T-cell (primary cell): ENCODE results near the gene PTPRB. TPM values are rescaled to one million over a fixed set of nuclear protein-coding genes. Genes with fewer than 3 reads are reported as not detected.

ENCODE experiments used
- ATAC-seq, 4 experiments: fragments of 200-7000 bp in 3 of 4; fragments of 150-1000 bp in 1 of 4; cut with Tn5 transposase; replicated peaks in 1 of 4; 1 replicate in 3 of 4; 2 replicates in 1 of 4; pipeline ENCODE4 v1.10.0; 2021; ENCODE audit warnings: moderate library complexity in 3 of 4, mild to moderate bottlenecking in 2 of 4, moderate number of reproducible peaks in 1 of 4
- CTCF ChIA-PET, 2 donors: fragments of 300-600 bp; sonication (Branson Sonifier 250); formaldehyde crosslinking; loops; one replicate each; lab custom pipeline; 2022; ENCODE audit warnings: antibody characterized with exemption in 2 of 2; lab: Charles Lee
- POLR2A ChIA-PET, 2 donors: fragments of 300-600 bp; sonication (Branson Sonifier 250); formaldehyde crosslinking; loops; one replicate each; lab custom pipeline; 2022; ENCODE audit warnings: antibody characterized with exemption in 2 of 2; lab: Charles Lee
- DNase-seq, 35 experiments: peaks; one replicate each; pipeline versions ENCODE4 v3.0.0 to v3.0.0-alpha.2; 2013 to 2023
- H3K27ac ChIP-seq: one replicate; pipeline ENCODE4 v1.5.1; 2013; ENCODE audit warnings: low read length
- H3K27me3 ChIP-seq, 2 experiments: replicated peaks in 1 of 2; 1 replicate in 1 of 2; 2 replicates in 1 of 2; pipeline versions ENCODE4 v1.6.1 to v1.7.0; 2013; ENCODE audit warnings: low read length in 1 of 2, mixed read lengths in 1 of 2; ENCODE audit not compliant: control insufficient read depth in 2 of 2, insufficient read depth in 2 of 2; ENCODE audit errors: extremely low read depth in 1 of 2
- H3K36me3 ChIP-seq, 2 donors: 1 replicate in 1 of 2; 2 replicates in 1 of 2; pipeline versions ENCODE4 v1.6.1 to v1.7.0; 2013; ENCODE audit warnings: low read length in 1 of 2; ENCODE audit not compliant: control insufficient read depth in 2 of 2, insufficient read depth in 1 of 2; ENCODE audit errors: extremely low read depth in 1 of 2
- H3K4me1 ChIP-seq, 2 experiments: 1 replicate in 1 of 2; 2 replicates in 1 of 2; pipeline versions ENCODE4 v1.6.1 to v1.7.0; 2013; ENCODE audit warnings: low read length in 2 of 2, mixed read lengths in 1 of 2; ENCODE audit not compliant: insufficient read depth in 2 of 2, control insufficient read depth in 1 of 2; ENCODE audit errors: extremely low read depth in 1 of 2
- H3K4me3 ChIP-seq, 2 donors: 1 replicate in 1 of 2; 2 replicates in 1 of 2; pipeline versions ENCODE4 v1.5.1 to v1.7.0; 2013; ENCODE audit warnings: mild to moderate bottlenecking in 2 of 2, low read length in 1 of 2, moderate library complexity in 1 of 2; ENCODE audit not compliant: control insufficient read depth in 1 of 2; ENCODE audit errors: extremely low read depth in 1 of 2
- H3K9me3 ChIP-seq: 2 replicates; pipeline ENCODE4 v1.7.0; 2013
- H3K27ac Mint-ChIP-seq, 2 donors: one replicate each; pipeline ENCODE4 v1.8.0; 2020 to 2021; ENCODE audit warnings: mild to moderate bottlenecking in 2 of 2, mixed read lengths in 2 of 2
- H3K27me3 Mint-ChIP-seq, 2 donors: one replicate each; pipeline ENCODE4 v1.8.0; 2021 to 2022; ENCODE audit warnings: mixed read lengths in 2 of 2
- H3K36me3 Mint-ChIP-seq: one replicate; pipeline ENCODE4 v1.8.0; 2021; ENCODE audit warnings: mixed read lengths
- H3K4me1 Mint-ChIP-seq, 3 donors: one replicate each; pipeline ENCODE4 v1.8.0; 2020 to 2022; ENCODE audit warnings: mixed read lengths in 3 of 3, mild to moderate bottlenecking in 1 of 3
- H3K4me3 Mint-ChIP-seq, 3 donors: one replicate each; pipeline ENCODE4 v1.8.0; 2020 to 2022; ENCODE audit warnings: mild to moderate bottlenecking in 3 of 3, mixed read lengths in 3 of 3, moderate library complexity in 3 of 3
- H3K9me3 Mint-ChIP-seq, 3 donors: one replicate each; pipeline ENCODE4 v1.8.0; 2020 to 2022; ENCODE audit warnings: mixed read lengths in 3 of 3
- WGBS: methylation state at CpG from one replicate; pipeline ENCODE4 v1.1.5; 2013; ENCODE audit warnings: missing lambda C conversion rate; ENCODE audit not compliant: insufficient coverage; 5-methylcytosine and 5-hydroxymethylcytosine counted together
- total RNA-seq, 35 experiments: library from RNA in 6 of 35; stranded (reverse) in 6 of 35; fragments of 120-200 nt in 1 of 35; gene quantifications; one replicate each; pipeline versions ENCODE4 v1.2.1 to v1.2.4 and lab custom pipeline; 2013 to 2026

Gene PTPRB
- total RNA-seq, 5 donors from 2014 or later (not counting 1 experiment from before 2014, with no cell fraction given) = 0.06 to 0.30 (median 0.16) TPM; not detected in 1

- DNase-seq (no peak), ATAC-seq (no peak)
- Mint-ChIP-seq H3K4me3 (no peak overlapping the region), H3K27ac (peak overlapping the region in 1 of 2 donors; percentile 25), H3K4me1 (peaks cover 0 to 8% (median 7%) of the 10 kb centered on the region in 3 donors), H3K36me3 (no peaks in the 10 kb centered on the region), H3K27me3 (peaks cover 38 to 41% of the 10 kb centered on the region in 2 donors), H3K9me3 (no peaks in the 10 kb centered on the region)
- peaks cover 4 to 19% of the 10 kb centered on the region in 2 experiments for H3K27me3 ChIP-seq
- no peaks in the 10 kb centered on the region for H3K36me3 ChIP-seq
- no CpG with 5 or more reads among the region's 1 CpG for WGBS
- ChIA-PET CTCF (no interaction called here), POLR2A (no interaction called here)
- H3K27ac ChIP-seq = no peak overlapping the region
- no peak overlapping the region for H3K4me3 ChIP-seq
- peaks cover 0 to 5% of the 10 kb centered on the region in 2 experiments for H3K4me1 ChIP-seq
- no peaks in the 10 kb centered on the region for H3K9me3 ChIP-seq
Observed at GRCh38 chr12:70608184-70608583, 29.0 kb downstream of the PTPRB start.

GRCh38 chr12:70607107-70607506 is 30.1 kb downstream of the PTPRB start:
- H3K36me3 Mint-ChIP-seq = no peaks in the 10 kb centered on the region

GRCh38 chr12:70605976-70606375 is 31.3 kb downstream of the PTPRB start:
- no peak overlapping the region for H3K27ac Mint-ChIP-seq
- peaks cover 0 to 5% of the 10 kb centered on the region in 2 experiments for H3K4me1 ChIP-seq
- no peak overlapping the region for H3K27ac ChIP-seq
- H3K36me3 Mint-ChIP-seq = no peaks in the 10 kb centered on the region
- H3K27me3 Mint-ChIP-seq = peaks cover 30 to 31% of the 10 kb centered on the region in 2 donors
- H3K4me1 Mint-ChIP-seq = peaks cover 0 to 8% (median 7%) of the 10 kb centered on the region in 3 donors
- DNase-seq (no peak), ATAC-seq (no peak)
- POLR2A ChIA-PET = no interaction called here
- H3K4me3 Mint-ChIP-seq = no peak overlapping the region
- 88% methylated on average over 3 of the region's 5 CpGs for WGBS
- no peak overlapping the region for H3K4me3 ChIP-seq
- peaks cover 4 to 15% of the 10 kb centered on the region in 2 experiments for H3K27me3 ChIP-seq
- H3K9me3 Mint-ChIP-seq = no peaks in the 10 kb centered on the region
- no peaks in the 10 kb centered on the region for H3K9me3 ChIP-seq
- H3K36me3 ChIP-seq = no peaks in the 10 kb centered on the region
- CTCF ChIA-PET = no interaction called here

More at GRCh38 chr12:70607107-70607506, 30.1 kb downstream of the PTPRB start:
- no peak overlapping the region for H3K4me3 ChIP-seq
- CTCF ChIA-PET = no interaction called here
- POLR2A ChIA-PET = no interaction called here
- no peaks in the 10 kb centered on the region for H3K9me3 ChIP-seq
- no peak overlapping the region for H3K27ac Mint-ChIP-seq
- peaks cover 0 to 8% (median 7%) of the 10 kb centered on the region in 3 donors for H3K4me1 Mint-ChIP-seq
- H3K27me3 ChIP-seq = peaks cover 4 to 19% of the 10 kb centered on the region in 2 experiments
- H3K27me3 Mint-ChIP-seq = peaks cover 35 to 38% of the 10 kb centered on the region in 2 donors
- DNase-seq = no peak
- no peak overlapping the region for H3K27ac ChIP-seq
- H3K4me3 Mint-ChIP-seq = no peak overlapping the region
- H3K9me3 Mint-ChIP-seq = no peaks in the 10 kb centered on the region
- H3K4me1 ChIP-seq = peaks cover 0 to 5% of the 10 kb centered on the region in 2 experiments
- H3K36me3 ChIP-seq = no peaks in the 10 kb centered on the region
- no peak for ATAC-seq

GRCh38 chr12:70604662-70605061 is 32.6 kb downstream of the PTPRB start:
- H3K27ac ChIP-seq = no peak overlapping the region
- no peaks in the 10 kb centered on the region for H3K9me3 Mint-ChIP-seq
- DNase-seq (no peak), ATAC-seq (no peak)
- H3K4me1 ChIP-seq = peaks cover 0 to 5% of the 10 kb centered on the region in 2 experiments
- peaks cover 23 to 28% of the 10 kb centered on the region in 2 donors for H3K27me3 Mint-ChIP-seq
- no peak overlapping the region for H3K4me3 Mint-ChIP-seq
- peaks cover 0 to 4% (median 2%) of the 10 kb centered on the region in 3 donors for H3K4me1 Mint-ChIP-seq
- CTCF ChIA-PET = no interaction called here
- POLR2A ChIA-PET = no interaction called here
- H3K36me3 ChIP-seq = no peaks in the 10 kb centered on the region
- no peak overlapping the region for H3K27ac Mint-ChIP-seq
- H3K36me3 Mint-ChIP-seq = no peaks in the 10 kb centered on the region
- no peak overlapping the region for H3K4me3 ChIP-seq
- no CpG with 5 or more reads among the region's 4 CpGs for WGBS
- H3K9me3 ChIP-seq = no peaks in the 10 kb centered on the region
- H3K27me3 ChIP-seq = peaks cover 2 to 11% of the 10 kb centered on the region in 2 experiments

GRCh38 chr12:70603044-70603443 is 34.2 kb downstream of the PTPRB start:
- H3K27me3 ChIP-seq = no peaks in the 10 kb centered on the region
- Mint-ChIP-seq H3K4me1 (no peaks in the 10 kb centered on the region), H3K27ac (no peak overlapping the region), H3K27me3 (peaks cover 13 to 15% of the 10 kb centered on the region in 2 donors), H3K4me3 (no peak overlapping the region), H3K36me3 (no peaks in the 10 kb centered on the region), H3K9me3 (no peaks in the 10 kb centered on the region)
- no peaks in the 10 kb centered on the region for H3K9me3 ChIP-seq
- no peak overlapping the region for H3K27ac ChIP-seq
- ChIA-PET CTCF (no interaction called here), POLR2A (no interaction called here)
- WGBS = no CpG with 5 or more reads among the region's 1 CpG
- no peak for DNase-seq
- H3K36me3 ChIP-seq = no peaks in the 10 kb centered on the region
- ATAC-seq = no peak
- no peak overlapping the region for H3K4me3 ChIP-seq
- H3K4me1 ChIP-seq = no peaks in the 10 kb centered on the region

GRCh38 chr12:70598467-70599193 is 38.6 kb downstream of the PTPRB start:
- ATAC-seq (no peak), DNase-seq (no peak)
- Histone ChIP-seq H3K27me3 (no peaks in the 10 kb centered on the region), H3K36me3 (no peaks in the 10 kb centered on the region), H3K4me3 (no peak overlapping the region), H3K4me1 (no peaks in the 10 kb centered on the region), H3K9me3 (no peaks in the 10 kb centered on the region), H3K27ac (no peak overlapping the region)
- WGBS = no CpG with 5 or more reads among the region's 4 CpGs
- no peak overlapping the region for H3K27ac Mint-ChIP-seq
- no peaks in the 10 kb centered on the region for H3K36me3 Mint-ChIP-seq
- POLR2A ChIA-PET = no interaction called here
- CTCF ChIA-PET = no interaction called here
- H3K4me1 Mint-ChIP-seq = no peaks in the 10 kb centered on the region
- no peak overlapping the region for H3K4me3 Mint-ChIP-seq
- peaks cover 2 to 9% of the 10 kb centered on the region in 2 donors for H3K27me3 Mint-ChIP-seq
- H3K9me3 Mint-ChIP-seq = peaks cover 0 to 4% (median 0%) of the 10 kb centered on the region in 3 donors
